ENCODE measurements around the gene TFF1.

DNA sequence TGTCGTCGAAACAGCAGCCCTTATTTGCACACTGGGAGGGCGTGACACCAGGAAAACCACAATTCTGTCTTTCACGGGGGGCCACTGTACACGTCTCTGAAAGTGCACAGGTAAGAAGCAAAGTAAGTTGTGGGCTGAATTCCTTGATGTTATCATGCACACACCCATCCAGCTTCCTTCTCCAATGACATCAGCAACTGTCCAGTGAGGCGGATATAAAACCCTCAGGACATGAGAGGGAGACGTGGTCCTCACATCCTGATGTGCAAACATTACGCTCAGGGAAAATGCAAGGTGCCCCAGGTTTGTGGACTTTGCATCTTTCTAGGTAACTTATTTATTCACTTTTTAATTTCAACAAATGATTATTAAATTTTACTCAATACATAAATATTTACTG, 3.0 kb downstream of the TFF1 start:
- TF ChIP-seq POLR2A (IDR thresholded peaks at IDR 0.05; ENCODE audit: low read length) (no peak), GATA1 (IDR thresholded peaks at IDR 0.05; ENCODE audit: low read depth, low read length) (no peak)

All from erythroblast (primary cell).